OCI-LY1 (cell line): ENCODE measurements around the gene TFEB.

ENCODE experiments used
- CTCF ChIP-seq: fragments of 200-600 bp; sonication (generic), shearing (Covaris generic); IDR thresholded peaks from 2 replicates; pipeline ENCODE4 v1.5.1; 2017; ENCODE audit warnings: mild to moderate bottlenecking, antibody characterized with exemption, low read length, moderate library complexity, mixed read lengths
- EZH2 ChIP-seq: fragments of 200-600 bp; sonication (generic), shearing (Covaris generic); IDR thresholded peaks from 2 replicates; pipeline ENCODE4 v1.8.0; 2017; ENCODE audit warnings: borderline replicate concordance, mixed run types, mild to moderate bottlenecking, antibody characterized with exemption, low read length, moderate library complexity, mixed read lengths

- TF ChIP-seq CTCF: no peak
- no peak for TF ChIP-seq EZH2
Measured at GRCh38 chr6:41739041-41739440, 3.6 kb upstream of the TFEB start.
